ENCODE data around the gene CHST3. TPM values are rescaled to one million over a fixed set of nuclear protein-coding genes. Genes with fewer than 3 reads are reported as not detected.
"Not testable (repeated sequence)": the region's sequence is repeated elsewhere in the genome, so short reads cannot be mapped to it uniquely, and the experiment has no call there.

CHST3 gene
- total and polyA plus RNA-seq, 9 donors, result 16.4 to 69.2 (median 36.1) TPM

- Histone ChIP-seq H3K27ac (peak overlapping the region; percentile 74 to 75), H3K4me1 (ENCODE audit: insufficient read depth) (peaks cover 19% of the 10 kb centered on the region), H3K27me3 (no peaks in the 10 kb centered on the region), H3K36me3 (no peaks in the 10 kb centered on the region), H3K9me3 (no peaks in the 10 kb centered on the region), H3K4me3 (no peak overlapping the region)
- TF ChIP-seq EP300 (IDR thresholded peaks at IDR 0.05) (no peak), POLR2A (IDR thresholded peaks at IDR 0.05) (no peak), CTCF (IDR thresholded peaks at IDR 0.05) (no peak)
- intact Hi-C loops (cut with DNase I), result no loop called here
- no peak for DNase-seq
- 72 to 87% (median 81%) methylated on average over 1 of the region's 1 CpG for WGBS, 3 donors
These were observed 65.2 kb downstream of the CHST3 start for GRCh38 chr10:72029414-72029813.

- H3K27me3 ChIP-seq, result no peaks in the 10 kb centered on the region
- intact Hi-C loops (cut with DNase I), result loop anchor here in 1 of 4 donors (5.0 kb wide), 1 partner anchor 64 kb away; no protein-coding TSS in a partner anchor
- H3K9me3 ChIP-seq, result no peaks in the 10 kb centered on the region
- H3K4me1 ChIP-seq (ENCODE audit: insufficient read depth), result peaks cover 19% of the 10 kb centered on the region
- H3K27ac ChIP-seq, result peak overlapping the region; percentile 74 to 75
- peak; percentile 84 to 95 (median 94) for DNase-seq
- no peak overlapping the region for H3K4me3 ChIP-seq
- H3K36me3 ChIP-seq, result no peaks in the 10 kb centered on the region
- TF ChIP-seq EP300 (IDR thresholded peaks at IDR 0.05), result no peak
- no peak for TF ChIP-seq CTCF (IDR thresholded peaks at IDR 0.05)
- peak; percentile 69 for TF ChIP-seq POLR2A (IDR thresholded peaks at IDR 0.05)
- 15 to 24% (median 22%) methylated on average over 19 of the region's 19 CpGs for WGBS, 3 donors
These were observed 66.8 kb downstream of the CHST3 start for GRCh38 chr10:72030762-72031543.

- no peak for DNase-seq
- intact Hi-C loops (cut with DNase I), result loop anchor here in 1 of 4 donors (5.0 kb wide), 1 partner anchor 64 kb away; no protein-coding TSS in a partner anchor
- Histone ChIP-seq H3K27ac (peak overlapping the region; percentile 74 to 75), H3K27me3 (no peaks in the 10 kb centered on the region), H3K9me3 (no peaks in the 10 kb centered on the region), H3K36me3 (no peaks in the 10 kb centered on the region), H3K4me3 (no peak overlapping the region), H3K4me1 (ENCODE audit: insufficient read depth) (peaks cover 17% of the 10 kb centered on the region)
- no peak for TF ChIP-seq POLR2A (IDR thresholded peaks at IDR 0.05)
- TF ChIP-seq EP300 (IDR thresholded peaks at IDR 0.05), result no peak
- TF ChIP-seq CTCF (IDR thresholded peaks at IDR 0.05), result no peak
- WGBS, 3 donors, result 82 to 88% (median 84%) methylated on average over 10 of the region's 10 CpGs
These were observed 67.5 kb downstream of the CHST3 start for GRCh38 chr10:72031706-72032105.

- Histone ChIP-seq H3K27ac (peak overlapping the region; percentile 74 to 75), H3K4me1 (ENCODE audit: insufficient read depth) (peaks cover 15% of the 10 kb centered on the region)
- not testable (repeated sequence) for H3K4me3 ChIP-seq, H3K9me3 ChIP-seq, H3K27me3 ChIP-seq, H3K36me3 ChIP-seq
- intact Hi-C loops (cut with DNase I), result loop anchor here in 1 of 4 donors (5.0 kb wide), 1 partner anchor 65 kb away; no protein-coding TSS in a partner anchor
- peak in 2 of 5 donors; percentile 20 to 44 for DNase-seq
- WGBS, 3 donors, result 81 to 93% (median 85%) methylated on average over 11 of the region's 11 CpGs
These were observed 68.4 kb downstream of the CHST3 start for GRCh38 chr10:72032409-72033162.
